ENCODE data around the gene RPS6KC1. TPM values are rescaled to one million over a fixed set of nuclear protein-coding genes. Genes with fewer than 3 reads are reported as not detected.
"Not testable (repeated sequence)": the region's sequence is repeated elsewhere in the genome, so short reads cannot be mapped to it uniquely, and the experiment has no call there.

Gene RPS6KC1
- total RNA-seq, 2 experiments from 2014 or later = 9.4 to 10.7 TPM

GRCh38 chr1:213200630-213201029 lies 149.6 kb downstream of the RPS6KC1 start:
- Histone ChIP-seq H3K4me2 (ENCODE audit: low read length) (no peak overlapping the region), H3K4me3 (ENCODE audit: low read depth, low read length, poor library complexity, severe bottlenecking) (no peak overlapping the region), H3K4me1 (ENCODE audit: insufficient read depth, low read length, poor library complexity, severe bottlenecking) (no peaks in the 10 kb centered on the region), H3K27ac (ENCODE audit: low read depth, low read length, poor library complexity, severe bottlenecking) (no peak overlapping the region), H2AFZ (ENCODE audit: low read length) (no peak overlapping the region), H3K79me2 (ENCODE audit: insufficient read depth, low read depth, low read length) (no peaks in the 10 kb centered on the region), H4K20me1 (ENCODE audit: insufficient read depth, low read length) (no peaks in the 10 kb centered on the region), H3K36me3 (ENCODE audit: insufficient read depth, low read length) (no peaks in the 10 kb centered on the region), H3K9me3 (ENCODE audit: low read length) (no peaks in the 10 kb centered on the region), H3K9me2 (ENCODE audit: insufficient read depth, low read length) (no peaks in the 10 kb centered on the region)
- TF ChIP-seq EZH2phosphoT487 (IDR thresholded peaks at IDR 0.05; ENCODE audit: borderline replicate concordance, low read depth, low read length) = no peak
- TF ChIP-seq, protein P1, sequence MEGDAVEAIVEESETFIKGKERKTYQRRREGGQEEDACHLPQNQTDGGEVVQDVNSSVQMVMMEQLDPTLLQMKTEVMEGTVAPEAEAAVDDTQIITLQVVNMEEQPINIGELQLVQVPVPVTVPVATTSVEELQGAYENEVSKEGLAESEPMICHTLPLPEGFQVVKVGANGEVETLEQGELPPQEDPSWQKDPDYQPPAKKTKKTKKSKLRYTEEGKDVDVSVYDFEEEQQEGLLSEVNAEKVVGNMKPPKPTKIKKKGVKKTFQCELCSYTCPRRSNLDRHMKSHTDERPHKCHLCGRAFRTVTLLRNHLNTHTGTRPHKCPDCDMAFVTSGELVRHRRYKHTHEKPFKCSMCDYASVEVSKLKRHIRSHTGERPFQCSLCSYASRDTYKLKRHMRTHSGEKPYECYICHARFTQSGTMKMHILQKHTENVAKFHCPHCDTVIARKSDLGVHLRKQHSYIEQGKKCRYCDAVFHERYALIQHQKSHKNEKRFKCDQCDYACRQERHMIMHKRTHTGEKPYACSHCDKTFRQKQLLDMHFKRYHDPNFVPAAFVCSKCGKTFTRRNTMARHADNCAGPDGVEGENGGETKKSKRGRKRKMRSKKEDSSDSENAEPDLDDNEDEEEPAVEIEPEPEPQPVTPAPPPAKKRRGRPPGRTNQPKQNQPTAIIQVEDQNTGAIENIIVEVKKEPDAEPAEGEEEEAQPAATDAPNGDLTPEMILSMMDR (conservative IDR thresholded peaks at IDR 0.05; ENCODE audit: low read length) = no peak
- BruUV-seq (replicated peaks) = no TSS peak
- DNase-seq (ENCODE audit: low spot score) = no peak
- ChIA-PET CTCF (ENCODE audit: unreplicated experiment) (no interaction called here), POLR2A (no interaction called here)
- intact Hi-C loops (cut with micrococcal nuclease; ENCODE audit: unreplicated experiment) = no loop called here

GRCh38 chr1:213201380-213202155 lies 150.5 kb downstream of the RPS6KC1 start:
- no peaks in the 10 kb centered on the region for H3K9me3 ChIP-seq (ENCODE audit: low read length)
- H3K4me3 ChIP-seq (ENCODE audit: low read depth, low read length, poor library complexity, severe bottlenecking) = no peak overlapping the region
- H2AFZ ChIP-seq (ENCODE audit: low read length) = no peak overlapping the region
- no peak for TF ChIP-seq EZH2phosphoT487 (IDR thresholded peaks at IDR 0.05; ENCODE audit: borderline replicate concordance, low read depth, low read length)
- TF ChIP-seq, protein P1 (conservative IDR thresholded peaks at IDR 0.05; ENCODE audit: low read length) = no peak
- no peak overlapping the region for H3K27ac ChIP-seq (ENCODE audit: low read depth, low read length, poor library complexity, severe bottlenecking)
- intact Hi-C loops (cut with micrococcal nuclease; ENCODE audit: unreplicated experiment) = no loop called here
- ChIA-PET POLR2A (interaction anchor here (0.6 to 1.2 kb wide), 2 partner anchors 31 to 76 kb away, joined by 3 read pairs; no protein-coding TSS in a partner anchor), CTCF (ENCODE audit: unreplicated experiment) (no interaction called here)
- no peak overlapping the region for H3K4me2 ChIP-seq (ENCODE audit: low read length)
- no peaks in the 10 kb centered on the region for H3K36me3 ChIP-seq (ENCODE audit: insufficient read depth, low read length)
- no peaks in the 10 kb centered on the region for H3K79me2 ChIP-seq (ENCODE audit: insufficient read depth, low read depth, low read length)
- no peaks in the 10 kb centered on the region for H3K9me2 ChIP-seq (ENCODE audit: insufficient read depth, low read length)
- H4K20me1 ChIP-seq (ENCODE audit: insufficient read depth, low read length) = no peaks in the 10 kb centered on the region
- no peak for DNase-seq (ENCODE audit: low spot score)
- H3K4me1 ChIP-seq (ENCODE audit: insufficient read depth, low read length, poor library complexity, severe bottlenecking) = no peaks in the 10 kb centered on the region
- no TSS peak for BruUV-seq (replicated peaks)

- H3K9me2 ChIP-seq (ENCODE audit: insufficient read depth, low read length) = no peaks in the 10 kb centered on the region
- no peak overlapping the region for H3K27ac ChIP-seq (ENCODE audit: low read depth, low read length, poor library complexity, severe bottlenecking)
- no peak overlapping the region for H2AFZ ChIP-seq (ENCODE audit: low read length)
- no peak for TF ChIP-seq EZH2phosphoT487 (IDR thresholded peaks at IDR 0.05; ENCODE audit: borderline replicate concordance, low read depth, low read length)
- H3K9me3 ChIP-seq (ENCODE audit: low read length) = no peaks in the 10 kb centered on the region
- H3K4me3 ChIP-seq (ENCODE audit: low read depth, low read length, poor library complexity, severe bottlenecking) = no peak overlapping the region
- no peaks in the 10 kb centered on the region for H3K4me1 ChIP-seq (ENCODE audit: insufficient read depth, low read length, poor library complexity, severe bottlenecking)
- no peaks in the 10 kb centered on the region for H3K79me2 ChIP-seq (ENCODE audit: insufficient read depth, low read depth, low read length)
- ChIA-PET POLR2A (no interaction called here), CTCF (ENCODE audit: unreplicated experiment) (no interaction called here)
- no TSS peak for BruUV-seq (replicated peaks)
- intact Hi-C loops (cut with micrococcal nuclease; ENCODE audit: unreplicated experiment) = no loop called here
- no peak for DNase-seq (ENCODE audit: low spot score)
- H3K4me2 ChIP-seq (ENCODE audit: low read length) = no peak overlapping the region
- H4K20me1 ChIP-seq (ENCODE audit: insufficient read depth, low read length) = no peaks in the 10 kb centered on the region
- no peaks in the 10 kb centered on the region for H3K36me3 ChIP-seq (ENCODE audit: insufficient read depth, low read length)
Observed at GRCh38 chr1:213211201-213211600, 160.2 kb downstream of the RPS6KC1 start.

DNA sequence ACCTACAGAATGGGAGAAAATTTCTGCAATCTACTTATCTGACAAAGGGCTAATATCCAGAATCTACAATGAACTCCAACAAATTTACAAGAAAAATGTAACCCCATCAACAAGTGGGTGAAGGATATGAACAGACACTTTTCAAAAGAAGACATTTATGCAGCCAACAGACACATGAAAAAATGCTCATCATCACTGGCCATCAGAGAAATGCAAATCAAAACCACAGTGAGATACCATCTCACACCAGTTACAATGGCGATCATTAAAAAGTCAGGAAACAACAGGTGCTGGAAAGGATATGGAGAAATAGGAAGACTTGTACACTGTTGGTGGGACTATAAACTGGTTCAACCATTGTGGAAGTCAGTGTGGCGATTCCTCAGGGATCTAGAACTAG lies 168.0 kb downstream of the RPS6KC1 start:
- BruUV-seq (replicated peaks); H3K4me3 ChIP-seq (ENCODE audit: low read depth, low read length, poor library complexity, severe bottlenecking); H3K27ac ChIP-seq (ENCODE audit: low read depth, low read length, poor library complexity, severe bottlenecking); intact Hi-C loops (cut with micrococcal nuclease; ENCODE audit: unreplicated experiment); H3K4me2 ChIP-seq (ENCODE audit: low read length); CTCF ChIA-PET (ENCODE audit: unreplicated experiment); H4K20me1 ChIP-seq (ENCODE audit: insufficient read depth, low read length); H3K79me2 ChIP-seq (ENCODE audit: insufficient read depth, low read depth, low read length); POLR2A ChIA-PET; H3K9me3 ChIP-seq (ENCODE audit: low read length); H2AFZ ChIP-seq (ENCODE audit: low read length); H3K9me2 ChIP-seq (ENCODE audit: insufficient read depth, low read length); DNase-seq (ENCODE audit: low spot score); H3K36me3 ChIP-seq (ENCODE audit: insufficient read depth, low read length); H3K4me1 ChIP-seq (ENCODE audit: insufficient read depth, low read length, poor library complexity, severe bottlenecking): not testable (repeated sequence)
